Measurements from ENCODE around the gene GNAI2.
"Not testable (repeated sequence)": the region's sequence is repeated elsewhere in the genome, so short reads cannot be mapped to it uniquely, and the experiment has no call there.

The GNAI2 gene

DNA sequence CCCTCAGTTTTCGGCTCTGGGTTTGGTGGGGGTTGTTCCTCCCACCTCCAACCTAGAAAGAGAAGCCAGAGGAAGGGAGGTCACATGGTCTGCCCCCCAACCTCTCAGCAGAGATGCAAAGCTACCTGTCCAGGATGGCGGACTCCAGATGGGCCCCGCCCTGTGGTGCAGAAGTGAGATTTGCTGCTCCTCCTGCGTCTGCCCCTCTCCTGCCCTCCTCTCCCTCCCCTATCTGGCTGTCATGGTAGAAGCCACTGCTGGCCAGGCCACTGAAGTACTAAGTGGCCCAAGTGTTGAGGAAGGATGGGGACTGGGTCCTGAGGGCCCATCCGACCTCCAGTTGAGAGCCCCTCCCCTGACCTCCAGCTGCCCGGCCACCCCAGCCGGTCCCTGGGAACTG is 30.8 kb downstream of the GNAI2 start:
- no peak for DNase-seq

DNA sequence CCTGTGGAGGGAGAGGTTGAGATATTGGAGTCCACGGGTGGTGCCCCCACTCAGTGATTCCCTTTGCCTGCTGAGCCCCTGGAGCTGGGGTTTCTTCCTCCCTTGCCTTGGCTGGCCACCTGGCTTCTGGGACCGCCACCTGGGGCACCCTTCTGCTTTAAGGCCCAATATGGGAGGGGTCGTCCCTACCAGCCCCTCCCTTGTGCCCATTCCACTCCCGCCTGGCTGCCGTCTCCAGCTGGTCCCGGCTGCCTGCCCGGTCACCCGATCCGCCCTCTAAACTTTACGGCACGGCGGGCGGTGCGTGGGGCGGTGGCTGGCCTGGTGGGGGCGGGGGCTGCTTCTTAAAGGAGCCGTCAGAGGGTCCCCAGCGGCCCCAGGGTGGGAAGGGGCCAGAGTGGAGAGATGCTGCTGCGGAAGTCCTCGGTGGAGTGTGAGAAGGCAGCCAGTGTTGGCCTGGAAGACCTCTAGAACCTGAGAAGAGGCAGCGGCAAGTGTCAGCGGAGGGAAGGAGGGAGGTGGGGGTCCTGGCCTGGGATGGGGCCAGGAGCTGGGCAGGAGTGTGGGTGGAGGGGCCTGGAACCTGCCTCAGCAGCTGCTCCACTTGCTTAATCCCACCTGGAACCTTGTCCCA is 31.4 kb downstream of the GNAI2 start:
- no peak for DNase-seq

DNA sequence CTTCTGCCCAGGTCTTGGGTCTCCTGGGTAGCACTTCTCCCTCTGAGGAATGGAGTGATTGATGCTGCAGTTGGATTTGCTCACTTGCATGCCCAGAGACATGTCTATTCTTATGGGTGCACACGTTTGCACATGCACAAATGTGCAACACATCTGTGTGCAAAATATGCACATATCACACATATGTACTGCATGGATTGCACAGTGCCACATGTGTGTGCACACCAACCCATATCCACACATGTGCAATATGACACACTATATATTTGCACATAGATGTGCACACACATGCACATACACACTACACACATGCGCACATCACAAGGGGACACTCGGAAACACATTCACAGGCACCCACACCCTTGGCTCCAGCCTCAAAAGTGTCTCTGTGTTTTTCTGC is 32.3 kb downstream of the GNAI2 start:
- no peak for DNase-seq

GRCh38 chr3:50268703-50269451 is 32.9 kb downstream of the GNAI2 start, which contains the start of gene SEMA3B:
Gene SEMA3B, plus strand, starts transcription at chr3:50269147. Its CDS starts 94 bp downstream, at chr3:50269241.
- DNase-seq: no peak

- DNase-seq: no peak
Measured at GRCh38 chr3:50269460-50269859, 33.5 kb downstream of the GNAI2 start.

DNA sequence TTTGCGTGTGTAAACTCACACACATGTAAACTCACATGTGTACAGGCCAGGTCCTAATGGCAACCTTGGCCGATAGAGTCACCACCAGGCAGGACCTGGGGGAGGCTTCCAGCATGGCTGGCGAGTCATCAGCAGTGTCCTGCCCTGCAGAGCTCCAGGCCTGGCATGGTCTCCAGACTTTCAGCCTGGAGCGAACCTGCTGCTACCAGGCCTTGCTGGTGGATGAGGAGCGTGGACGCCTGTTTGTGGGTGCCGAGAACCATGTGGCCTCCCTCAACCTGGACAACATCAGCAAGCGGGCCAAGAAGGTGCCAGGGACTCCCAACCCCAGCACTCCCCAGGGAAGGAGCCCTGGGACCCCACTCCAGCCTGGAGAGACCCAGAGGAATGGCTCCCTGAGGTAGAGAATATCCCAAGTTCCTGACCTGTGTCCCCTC is 34.0 kb downstream of the GNAI2 start:
- DNase-seq: no peak

GRCh38 chr3:50270422-50271224 is 34.6 kb downstream of the GNAI2 start:
- no peak for DNase-seq

DNA sequence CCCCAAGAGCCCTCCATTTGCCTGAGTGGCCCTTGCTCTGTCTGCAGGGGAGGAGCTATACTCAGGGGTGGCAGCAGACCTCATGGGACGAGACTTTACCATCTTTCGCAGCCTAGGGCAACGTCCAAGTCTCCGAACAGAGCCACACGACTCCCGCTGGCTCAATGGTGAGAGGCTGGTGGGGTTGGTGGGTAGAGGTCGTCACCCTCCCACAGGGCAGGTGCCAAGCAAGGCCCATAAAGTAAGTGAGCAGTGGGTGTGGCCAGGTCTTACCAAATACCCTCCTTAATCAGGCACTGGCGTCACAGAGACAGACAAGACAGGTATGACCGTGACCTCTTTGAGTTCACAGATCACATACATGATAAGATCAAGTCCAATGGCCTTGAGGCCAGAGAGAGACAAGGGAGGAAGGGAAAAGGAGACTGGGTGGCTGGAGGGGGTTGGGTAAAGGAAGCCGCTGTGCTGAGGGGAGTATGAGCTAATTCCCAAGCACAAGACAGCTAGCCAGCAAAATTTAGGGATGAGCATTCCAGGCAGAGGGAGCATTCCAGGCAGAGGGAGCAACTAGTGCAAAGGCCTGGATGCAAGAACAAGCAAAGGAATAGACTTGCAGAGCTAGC is 35.4 kb downstream of the GNAI2 start:
- DNase-seq: no peak

- not testable (repeated sequence) for DNase-seq
Measured at GRCh38 chr3:50272538-50272910, 36.5 kb downstream of the GNAI2 start.

DNA sequence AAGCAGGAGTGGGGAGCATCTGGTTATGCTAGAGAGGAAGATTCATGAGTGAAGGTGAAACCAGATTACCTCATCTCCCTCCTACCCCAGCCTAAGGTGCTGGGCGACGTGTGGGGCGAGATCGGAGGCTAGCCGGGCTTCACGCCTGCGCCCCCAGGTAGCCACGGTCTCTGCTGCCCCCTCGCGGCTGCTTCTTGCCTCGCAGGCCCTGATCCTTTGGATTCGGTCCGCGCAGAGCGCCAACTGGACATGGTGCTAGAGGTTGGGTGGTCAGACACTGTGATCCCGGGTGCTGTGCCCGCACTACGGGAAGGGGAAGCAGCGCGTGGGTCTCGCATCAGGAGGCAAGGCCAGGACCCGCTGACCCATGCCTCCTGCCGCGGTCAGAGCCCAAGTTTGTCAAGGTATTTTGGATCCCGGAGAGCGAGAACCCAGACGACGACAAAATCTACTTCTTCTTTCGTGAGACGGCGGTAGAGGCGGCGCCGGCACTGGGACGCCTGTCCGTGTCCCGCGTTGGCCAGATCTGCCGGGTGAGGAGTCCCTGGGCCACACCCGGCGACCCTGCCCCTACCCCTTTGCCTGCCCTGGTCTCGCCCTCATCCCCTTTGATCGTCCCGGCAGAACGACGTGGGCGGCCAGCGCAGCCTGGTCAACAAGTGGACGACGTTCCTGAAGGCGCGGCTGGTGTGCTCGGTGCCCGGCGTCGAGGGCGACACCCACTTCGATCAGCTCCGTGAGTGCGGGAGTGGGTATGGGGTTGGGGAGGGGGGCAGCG is 37.1 kb downstream of the GNAI2 start:
- DNase-seq: peak; percentile 85 to 86

DNA sequence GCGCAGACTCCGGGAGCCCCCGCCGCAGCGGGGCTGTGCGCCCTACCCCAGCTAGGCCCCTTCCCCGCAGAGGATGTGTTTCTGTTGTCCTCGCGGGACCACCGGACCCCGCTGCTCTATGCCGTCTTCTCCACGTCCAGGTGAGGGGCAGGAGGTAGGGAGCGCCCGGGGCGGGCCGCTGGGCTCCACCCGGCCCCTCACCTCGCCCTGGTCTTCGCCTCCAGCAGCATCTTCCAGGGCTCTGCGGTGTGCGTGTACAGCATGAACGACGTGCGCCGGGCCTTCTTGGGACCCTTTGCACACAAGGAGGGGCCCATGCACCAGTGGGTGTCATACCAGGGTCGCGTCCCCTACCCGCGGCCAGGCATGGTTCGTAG is 37.7 kb downstream of the GNAI2 start:
- no peak for DNase-seq

DNA sequence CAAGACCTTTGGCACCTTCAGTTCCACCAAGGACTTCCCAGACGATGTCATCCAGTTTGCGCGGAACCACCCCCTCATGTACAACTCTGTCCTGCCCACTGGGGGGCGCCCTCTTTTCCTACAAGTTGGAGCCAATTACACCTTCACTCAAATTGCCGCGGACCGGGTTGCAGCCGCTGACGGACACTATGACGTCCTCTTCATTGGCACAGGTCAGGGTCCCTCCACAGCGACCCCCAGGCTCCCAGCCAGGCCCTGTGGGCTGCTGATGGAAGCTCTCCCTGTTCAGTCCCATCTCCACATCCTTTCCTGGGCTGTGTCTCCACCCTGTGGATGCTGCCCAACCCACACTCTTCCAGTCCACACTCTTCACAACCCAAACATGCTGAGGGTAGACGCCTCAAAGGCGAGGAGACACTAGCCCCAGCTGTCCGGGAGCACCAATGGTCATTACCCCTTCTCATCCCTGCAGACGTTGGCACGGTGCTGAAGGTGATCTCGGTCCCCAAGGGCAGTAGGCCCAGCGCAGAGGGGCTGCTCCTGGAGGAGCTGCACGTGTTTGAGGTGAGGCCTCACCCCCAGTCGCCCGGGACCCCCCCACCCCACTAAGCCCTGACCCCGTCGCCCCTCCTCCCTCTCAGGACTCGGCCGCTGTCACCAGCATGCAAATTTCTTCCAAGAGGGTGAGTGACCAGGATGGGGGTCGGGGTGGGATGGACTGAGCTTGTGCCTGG is 38.5 kb downstream of the GNAI2 start:
- peak; percentile 72 to 76 for DNase-seq

- no peak for DNase-seq
Measured at GRCh38 chr3:50275141-50275995, 39.4 kb downstream of the GNAI2 start.

GRCh38 chr3:50275996-50276761 is 40.2 kb downstream of the GNAI2 start:
- DNase-seq: no peak

DNA sequence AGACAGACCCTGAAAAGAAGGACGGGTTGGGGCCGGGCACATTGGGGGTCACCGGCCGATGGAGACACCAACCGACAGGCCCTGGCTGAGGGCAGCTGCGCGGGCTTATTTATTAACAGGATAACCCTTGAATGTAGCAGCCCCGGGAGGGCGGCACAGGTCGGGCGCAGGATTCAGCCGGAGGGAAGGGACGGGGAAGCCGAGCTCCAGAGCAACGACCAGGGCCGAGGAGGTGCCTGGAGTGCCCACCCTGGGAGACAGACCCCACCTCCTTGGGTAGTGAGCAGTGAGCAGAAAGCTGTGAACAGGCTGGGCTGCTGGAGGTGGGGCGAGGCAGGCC is 40.7 kb downstream of the GNAI2 start:
- no peak for DNase-seq

- DNase-seq: no peak
Measured at GRCh38 chr3:50278123-50278879, 42.3 kb downstream of the GNAI2 start.

DNA sequence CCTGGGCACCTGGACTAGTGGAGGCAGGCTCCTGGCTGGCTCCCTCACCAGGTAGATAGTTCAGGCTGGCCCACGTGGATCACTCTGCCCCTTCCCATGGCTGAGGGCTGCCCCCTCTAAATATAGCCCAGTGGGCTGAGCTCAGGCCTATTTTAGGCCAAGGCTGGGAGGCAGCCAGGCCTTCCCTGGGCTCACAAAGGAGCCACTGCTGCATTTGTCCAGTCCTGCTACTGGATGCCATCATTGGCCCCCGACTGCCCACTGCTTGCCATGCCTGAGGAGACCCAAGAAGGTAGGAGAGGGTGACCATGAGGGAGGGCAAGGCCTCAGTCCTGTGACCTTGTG is 42.8 kb downstream of the GNAI2 start, which contains the start of gene LSMEM2:
Gene LSMEM2 (plus strand): TSS at position 208 of the 345 bp plus-strand sequence. CDS start 27 bp downstream, at position 235.
- no peak for DNase-seq

- DNase-seq: no peak
Measured at GRCh38 chr3:50279255-50280016, 43.4 kb downstream of the GNAI2 start.

Measured in CD4-positive, alpha-beta T cell treated with Interleukin-4 for 1 hour (primary cell).